Hepatocyte (in vitro differentiated cells): ENCODE data around the gene TDRKH.

ENCODE experiments used
- EZH2 ChIP-seq: fragments of 200-600 bp; sonication (generic); IDR thresholded peaks from 2 replicates; pipeline ENCODE4 v1.6.1; 2016; ENCODE audit warnings: antibody characterized with exemption, mild to moderate bottlenecking, borderline replicate concordance
- EZH2phosphoT487 ChIP-seq: fragments of 200-600 bp; sonication (generic); IDR thresholded peaks from one replicate; pipeline ENCODE4 v1.6.1; 2018; ENCODE audit warnings: antibody characterized with exemption, mild to moderate bottlenecking, low read depth, moderate library complexity; ENCODE audit not compliant: unreplicated experiment, severe bottlenecking
- TF ChIP-seq, protein P1 (sequence below): fragments of 200-600 bp; sonication (generic); IDR thresholded peaks from 2 replicates; pipeline ENCODE4 v1.5.1; 2016; ENCODE audit warnings: antibody characterized with exemption, mild to moderate bottlenecking; ENCODE audit not compliant: poor library complexity

DNA sequence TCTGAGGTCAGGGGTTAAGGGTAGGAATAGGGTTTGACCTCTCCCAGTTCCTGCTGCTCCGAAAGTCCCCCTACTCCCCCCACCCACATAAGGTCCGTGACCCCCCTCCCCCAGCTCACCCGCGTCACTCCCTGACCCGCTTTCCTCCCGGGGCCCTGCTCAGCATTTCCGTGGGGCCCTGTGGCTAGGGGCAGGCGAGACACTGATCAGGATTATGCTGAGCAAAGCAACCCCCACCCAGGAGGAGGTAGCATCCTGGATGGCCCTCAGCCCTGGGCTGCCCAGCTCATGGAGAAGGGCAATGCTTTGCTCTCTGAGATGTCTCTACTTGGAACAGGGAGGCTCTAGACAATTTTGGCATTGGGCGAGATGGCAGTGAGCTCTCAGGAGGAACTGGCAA lies 37.6 kb upstream of the TDRKH start:
- TF ChIP-seq, protein P1, sequence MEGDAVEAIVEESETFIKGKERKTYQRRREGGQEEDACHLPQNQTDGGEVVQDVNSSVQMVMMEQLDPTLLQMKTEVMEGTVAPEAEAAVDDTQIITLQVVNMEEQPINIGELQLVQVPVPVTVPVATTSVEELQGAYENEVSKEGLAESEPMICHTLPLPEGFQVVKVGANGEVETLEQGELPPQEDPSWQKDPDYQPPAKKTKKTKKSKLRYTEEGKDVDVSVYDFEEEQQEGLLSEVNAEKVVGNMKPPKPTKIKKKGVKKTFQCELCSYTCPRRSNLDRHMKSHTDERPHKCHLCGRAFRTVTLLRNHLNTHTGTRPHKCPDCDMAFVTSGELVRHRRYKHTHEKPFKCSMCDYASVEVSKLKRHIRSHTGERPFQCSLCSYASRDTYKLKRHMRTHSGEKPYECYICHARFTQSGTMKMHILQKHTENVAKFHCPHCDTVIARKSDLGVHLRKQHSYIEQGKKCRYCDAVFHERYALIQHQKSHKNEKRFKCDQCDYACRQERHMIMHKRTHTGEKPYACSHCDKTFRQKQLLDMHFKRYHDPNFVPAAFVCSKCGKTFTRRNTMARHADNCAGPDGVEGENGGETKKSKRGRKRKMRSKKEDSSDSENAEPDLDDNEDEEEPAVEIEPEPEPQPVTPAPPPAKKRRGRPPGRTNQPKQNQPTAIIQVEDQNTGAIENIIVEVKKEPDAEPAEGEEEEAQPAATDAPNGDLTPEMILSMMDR, result no peak
- TF ChIP-seq EZH2 (no peak), EZH2phosphoT487 (no peak)
